ENCODE measurements around the gene IPMK. TPM values are rescaled to one million over a fixed set of nuclear protein-coding genes. Genes with fewer than 3 reads are reported as not detected.

The IPMK gene
- total RNA-seq, 2 donors from 2014 or later = 10.4 to 34.6 TPM

GRCh38 chr10:58278274-58278961, 10.7 kb upstream of the IPMK start:
- Histone ChIP-seq H3K27me3 (no peaks in the 10 kb centered on the region), H3K4me1 (no peaks in the 10 kb centered on the region), H3K27ac (no peak overlapping the region), H3K9ac (ENCODE audit: low read depth in 2 of 2, low read length in 2 of 2) (no peak overlapping the region), H3K4me3 (no peak overlapping the region), H3K9me3 (no peaks in the 10 kb centered on the region), H3K36me3 (no peaks in the 10 kb centered on the region)
- TF ChIP-seq, protein P1, sequence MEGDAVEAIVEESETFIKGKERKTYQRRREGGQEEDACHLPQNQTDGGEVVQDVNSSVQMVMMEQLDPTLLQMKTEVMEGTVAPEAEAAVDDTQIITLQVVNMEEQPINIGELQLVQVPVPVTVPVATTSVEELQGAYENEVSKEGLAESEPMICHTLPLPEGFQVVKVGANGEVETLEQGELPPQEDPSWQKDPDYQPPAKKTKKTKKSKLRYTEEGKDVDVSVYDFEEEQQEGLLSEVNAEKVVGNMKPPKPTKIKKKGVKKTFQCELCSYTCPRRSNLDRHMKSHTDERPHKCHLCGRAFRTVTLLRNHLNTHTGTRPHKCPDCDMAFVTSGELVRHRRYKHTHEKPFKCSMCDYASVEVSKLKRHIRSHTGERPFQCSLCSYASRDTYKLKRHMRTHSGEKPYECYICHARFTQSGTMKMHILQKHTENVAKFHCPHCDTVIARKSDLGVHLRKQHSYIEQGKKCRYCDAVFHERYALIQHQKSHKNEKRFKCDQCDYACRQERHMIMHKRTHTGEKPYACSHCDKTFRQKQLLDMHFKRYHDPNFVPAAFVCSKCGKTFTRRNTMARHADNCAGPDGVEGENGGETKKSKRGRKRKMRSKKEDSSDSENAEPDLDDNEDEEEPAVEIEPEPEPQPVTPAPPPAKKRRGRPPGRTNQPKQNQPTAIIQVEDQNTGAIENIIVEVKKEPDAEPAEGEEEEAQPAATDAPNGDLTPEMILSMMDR (IDR thresholded peaks at IDR 0.05) = no peak
- DNase-seq = no peak
- intact Hi-C loops (cut with DNase I) = no loop called here

GRCh38 chr10:58275908-58276307, 8.2 kb upstream of the IPMK start:
- no peaks in the 10 kb centered on the region for H3K4me1 ChIP-seq

GRCh38 chr10:58275261-58275660, 7.6 kb upstream of the IPMK start:
- Histone ChIP-seq H3K9ac (ENCODE audit: low read depth in 2 of 2, low read length in 2 of 2) (peak overlapping the region in 1 of 2 donors; percentile 23), H3K4me1 (no peaks in the 10 kb centered on the region), H3K9me3 (no peaks in the 10 kb centered on the region), H3K27me3 (no peaks in the 10 kb centered on the region), H3K27ac (peak overlapping the region; percentile 23), H3K36me3 (no peaks in the 10 kb centered on the region), H3K4me3 (no peak overlapping the region)
- intact Hi-C loops (cut with DNase I) = no loop called here
- TF ChIP-seq, protein P1 (IDR thresholded peaks at IDR 0.05) = no peak
- no peak for DNase-seq

More at GRCh38 chr10:58275908-58276307, 8.2 kb upstream of the IPMK start:
- intact Hi-C loops (cut with DNase I) = no loop called here
- no peaks in the 10 kb centered on the region for H3K36me3 ChIP-seq
- H3K9me3 ChIP-seq = no peaks in the 10 kb centered on the region
- H3K27me3 ChIP-seq = no peaks in the 10 kb centered on the region
- TF ChIP-seq, protein P1 (IDR thresholded peaks at IDR 0.05) = no peak
- H3K4me3 ChIP-seq = no peak overlapping the region
- no peak for DNase-seq
- H3K9ac ChIP-seq (ENCODE audit: low read depth in 2 of 2, low read length in 2 of 2) = no peak overlapping the region
- H3K27ac ChIP-seq = no peak overlapping the region

GRCh38 chr10:58269782-58270290, 2.1 kb upstream of the IPMK start:
- H3K27ac ChIP-seq = peak overlapping the region; percentile 84
- H3K27me3 ChIP-seq = no peaks in the 10 kb centered on the region
- peak overlapping the region; percentile 72 for H3K4me3 ChIP-seq
- intact Hi-C loops (cut with DNase I) = no loop called here
- H3K9ac ChIP-seq (ENCODE audit: low read depth in 2 of 2, low read length in 2 of 2) = peak overlapping the region; percentile 75 to 90
- H3K9me3 ChIP-seq = no peaks in the 10 kb centered on the region
- peak; percentile 42 for DNase-seq
- H3K4me1 ChIP-seq = peaks cover 5% of the 10 kb centered on the region
- no peaks in the 10 kb centered on the region for H3K36me3 ChIP-seq
- TF ChIP-seq, protein P1 (IDR thresholded peaks at IDR 0.05) = no peak

DNA sequence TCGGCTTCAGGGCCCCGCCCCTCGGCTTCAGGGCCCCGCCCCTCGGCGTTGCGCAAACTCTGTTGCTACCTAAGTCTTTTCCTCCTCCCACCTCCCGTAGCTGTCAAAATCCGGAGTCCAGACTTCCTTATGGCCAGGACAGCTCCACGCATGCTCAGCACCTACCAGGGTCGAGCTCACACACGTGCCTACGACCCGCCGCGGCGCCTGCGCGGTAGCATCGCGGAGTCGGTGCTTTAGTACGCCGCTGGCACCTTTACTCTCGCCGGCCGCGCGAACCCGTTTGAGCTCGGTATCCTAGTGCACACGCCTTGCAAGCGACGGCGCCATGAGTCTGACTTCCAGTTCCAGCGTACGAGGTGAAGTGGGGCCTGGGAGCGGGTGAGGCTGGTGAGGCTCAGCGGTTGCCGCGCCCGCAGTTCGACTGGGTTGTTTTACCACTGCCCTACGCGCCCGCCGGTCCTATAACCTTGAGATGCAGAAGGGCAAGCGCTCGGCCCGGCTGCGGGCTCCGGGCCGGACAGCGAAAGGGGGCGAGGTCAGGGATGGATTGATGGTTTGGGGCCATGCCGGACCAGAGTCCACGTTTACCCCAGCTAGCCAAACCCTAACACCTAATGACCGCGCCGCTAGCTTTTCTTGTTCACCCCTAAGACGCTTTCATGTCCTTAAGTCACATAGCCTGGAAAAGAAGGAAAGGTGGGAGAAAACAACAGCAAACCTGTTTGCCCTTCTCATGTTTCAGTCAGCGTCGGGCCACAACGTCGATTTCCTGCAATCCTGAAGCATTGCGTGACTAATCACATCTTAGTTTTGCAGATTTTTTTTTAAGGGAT, 1.5 kb upstream of the IPMK start, which contains the start of gene CISD1:
TSS of gene CISD1 (plus strand) at position 217 of the 836 bp plus-strand sequence. CDS start at position 329, 112 bp downstream.
- TF ChIP-seq, protein P1 (IDR thresholded peaks at IDR 0.05) = no peak
- no peaks in the 10 kb centered on the region for H3K9me3 ChIP-seq
- no peaks in the 10 kb centered on the region for H3K27me3 ChIP-seq
- no peaks in the 10 kb centered on the region for H3K36me3 ChIP-seq
- peaks cover 5% of the 10 kb centered on the region for H3K4me1 ChIP-seq
- intact Hi-C loops (cut with DNase I) = no loop called here
- peak; percentile 98 for DNase-seq
- peak within 1 kb of the TSS; percentile 75 to 90 for H3K9ac ChIP-seq (ENCODE audit: low read depth in 2 of 2, low read length in 2 of 2)
- H3K4me3 ChIP-seq = peak within 1 kb of the TSS; percentile 72
- peak within 1 kb of the TSS; percentile 84 for H3K27ac ChIP-seq

Measured in colonic mucosa (tissue), 4 donors.